MM.1S (cell line): ENCODE results near the gene GRK2.

Experiments used
- CTCF ChIP-seq: fragments of 300-600 bp; sonication (generic); IDR thresholded peaks from 2 replicates; pipeline ENCODE4 v1.5.1; 2016; ENCODE audit warnings: antibody characterized with exemption, low read length, mixed read lengths
- EZH2 ChIP-seq: fragments of 300-600 bp; sonication (generic); optimal IDR thresholded peaks from 2 replicates; pipeline ENCODE3; 2017; ENCODE audit warnings: low read depth, mild to moderate bottlenecking, antibody characterized with exemption, low read length, mixed read lengths
- EZH2phosphoT487 ChIP-seq: fragments of 300-600 bp; sonication (generic); IDR thresholded peaks from 2 replicates; pipeline ENCODE4 v1.6.1; 2018; ENCODE audit warnings: antibody characterized with exemption, low read length

GRCh38 chr11:67260406-67260805, 5.9 kb upstream of the GRK2 start:
- TF ChIP-seq CTCF (no peak), EZH2 (no peak), EZH2phosphoT487 (no peak)
